ENCODE results near the gene LRRC15.

Gene LRRC15

GRCh38 chr3:194360568-194360967 is 9.0 kb downstream of the LRRC15 start:
- no peak for DNase-seq

- no peak for DNase-seq
Observed at GRCh38 chr3:194357681-194358080, 11.9 kb downstream of the LRRC15 start.

DNA sequence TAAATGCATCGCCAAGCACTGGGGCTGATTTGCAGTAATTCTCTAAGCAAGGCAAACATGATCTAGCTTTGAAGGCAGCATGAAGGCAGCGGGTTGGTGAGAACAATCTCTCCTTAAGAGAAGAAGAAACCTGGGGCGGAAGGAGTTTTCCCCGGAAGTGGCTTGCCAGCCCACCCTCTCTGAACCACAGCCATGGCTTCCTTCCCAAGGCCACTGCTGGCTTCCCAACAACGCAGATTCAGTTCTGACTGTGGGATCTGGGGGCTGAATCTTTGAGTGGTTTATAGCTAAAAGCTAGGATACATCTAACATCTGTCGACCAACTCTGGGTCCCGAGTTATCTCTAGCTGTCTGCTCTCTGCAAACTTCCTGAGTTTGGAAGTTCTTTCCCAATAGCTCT is 14.2 kb downstream of the LRRC15 start:
- no peak for DNase-seq

DNA sequence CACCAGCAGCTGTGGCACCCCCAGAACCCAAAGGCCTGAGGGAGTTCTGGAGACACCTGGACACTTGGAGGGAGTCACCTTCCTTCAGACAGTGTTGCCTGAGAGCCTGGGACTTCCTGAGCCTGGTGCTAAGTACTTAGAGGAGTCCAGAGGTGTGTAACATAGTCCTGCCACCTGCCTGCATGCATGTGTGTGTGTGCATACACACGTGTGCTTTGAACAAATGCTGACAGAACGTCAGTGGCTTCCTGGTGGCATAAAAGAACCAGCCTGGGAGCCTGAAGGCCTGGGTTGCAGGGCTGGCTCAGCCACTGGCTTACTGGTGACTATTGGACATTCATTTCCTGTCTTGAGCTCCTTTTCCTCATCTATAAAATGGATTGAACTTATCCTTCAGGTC is 15.2 kb downstream of the LRRC15 start:
- no peak for DNase-seq

DNA sequence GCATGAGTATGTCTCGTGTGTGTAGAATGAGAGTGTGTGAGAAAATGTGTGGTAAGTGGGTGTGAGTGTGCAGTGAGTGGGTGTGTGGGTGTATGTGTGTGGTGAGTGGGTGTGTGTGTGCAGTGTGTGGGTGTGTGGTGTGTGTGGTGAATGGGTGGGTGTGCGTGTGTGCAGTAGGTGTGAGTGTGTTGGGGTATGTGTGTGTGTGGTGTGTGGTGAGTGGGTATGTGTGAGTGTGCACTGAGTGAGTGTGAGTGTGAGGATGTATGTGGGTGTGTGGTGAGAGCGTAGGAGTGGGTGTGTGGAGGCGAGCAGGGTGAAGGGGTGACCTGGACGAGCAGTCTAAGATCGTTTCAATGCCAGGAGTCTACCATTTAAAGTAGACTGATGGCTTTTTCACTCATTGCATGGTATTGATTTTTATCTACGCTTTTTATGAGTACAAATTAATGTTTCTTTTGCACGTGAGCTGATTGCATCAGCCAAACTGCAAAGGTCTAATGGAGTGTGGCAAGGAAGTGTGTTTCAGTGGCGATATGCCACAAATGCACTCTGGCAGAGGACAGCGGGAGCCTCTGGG is 16.8 kb downstream of the LRRC15 start:
- DNase-seq: no peak

- no peak for DNase-seq
Observed at GRCh38 chr3:194351952-194352536, 17.5 kb downstream of the LRRC15 start.

DNA sequence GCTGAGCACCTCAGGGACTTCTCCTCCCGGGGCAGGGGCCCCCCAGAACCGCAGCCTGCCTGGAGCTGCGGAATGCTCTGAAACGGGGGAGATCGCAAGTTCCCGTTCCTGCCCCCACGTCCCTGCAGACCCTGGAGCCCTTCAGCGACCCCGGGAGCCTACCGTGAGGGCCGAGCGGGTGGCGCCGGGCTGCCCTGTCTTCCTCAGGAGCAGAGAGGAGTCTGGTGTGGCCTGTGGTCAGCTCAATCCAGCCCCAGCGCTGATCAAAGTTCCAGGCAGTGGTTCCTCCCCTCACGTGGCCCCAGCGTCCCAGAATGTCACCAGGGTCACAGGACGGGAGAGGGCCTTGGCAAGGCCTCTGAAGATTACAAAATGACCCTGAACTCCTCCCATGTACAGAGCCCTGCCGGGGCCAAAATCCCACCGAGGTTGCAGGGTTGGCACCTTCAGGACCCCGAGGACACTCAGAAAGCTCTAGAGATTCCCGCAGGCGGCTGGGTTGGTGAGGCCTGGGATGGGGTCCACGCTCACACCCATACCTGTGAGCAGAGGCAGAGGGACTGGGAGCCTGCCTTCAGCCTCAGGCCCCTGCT is 18.4 kb downstream of the LRRC15 start, which contains the start of gene CPN2:
Gene CPN2 (minus strand): TSS at position 249 of the 593 bp plus-strand sequence. CDS start 8,626 bp downstream, outside the sequence.
- DNase-seq: no peak

GRCh38 chr3:194350726-194351071 is 18.8 kb downstream of the LRRC15 start:
- no peak for DNase-seq

- DNase-seq: no peak
Observed at GRCh38 chr3:194348354-194348753, 21.2 kb downstream of the LRRC15 start.

- no peak for DNase-seq
Observed at GRCh38 chr3:194346621-194347020, 22.9 kb downstream of the LRRC15 start.

DNA sequence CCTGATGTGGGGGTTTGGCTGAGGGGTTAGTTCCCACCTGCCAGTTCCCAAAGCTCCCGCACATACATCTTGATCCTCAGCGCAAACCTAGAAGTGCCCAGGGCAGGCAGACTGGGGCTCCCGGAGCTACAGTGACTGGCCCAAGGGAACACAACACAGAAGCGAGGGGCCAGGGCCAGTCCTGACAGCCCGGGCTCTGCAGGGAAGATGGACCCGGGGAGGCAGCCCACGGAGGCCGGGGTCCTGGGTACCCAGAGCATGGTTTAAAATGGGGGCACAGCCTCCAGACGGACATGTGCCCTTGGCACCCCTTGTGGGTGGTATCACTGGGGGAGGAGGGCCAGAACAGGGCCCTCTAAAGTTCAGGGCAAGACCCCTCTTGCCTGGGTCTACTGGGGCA is 23.5 kb downstream of the LRRC15 start:
- DNase-seq: no peak

DNA sequence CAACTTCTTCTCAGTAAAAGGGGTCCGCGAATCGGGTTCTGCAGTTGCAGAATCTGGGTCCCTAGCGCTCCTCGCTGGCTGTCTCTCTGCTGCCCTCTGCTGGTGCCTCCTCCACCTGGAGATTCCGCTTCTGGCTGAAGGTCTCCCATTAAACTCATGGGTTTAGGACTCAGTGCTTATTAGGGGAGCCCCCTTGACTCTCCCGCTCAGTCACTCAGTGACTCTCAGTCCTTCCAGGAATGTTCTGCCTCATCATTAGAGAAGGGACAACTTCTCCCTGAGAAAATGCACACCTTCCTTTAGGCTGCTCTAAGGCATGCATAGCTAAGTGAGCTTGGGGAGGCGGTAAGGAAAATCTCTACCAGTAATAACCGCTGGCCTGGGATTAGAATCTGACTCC is 25.5 kb downstream of the LRRC15 start:
- DNase-seq: peak; percentile 78

- no peak for DNase-seq
Observed at GRCh38 chr3:194343561-194343893, 26.0 kb downstream of the LRRC15 start.

GRCh38 chr3:194342861-194343560 is 26.5 kb downstream of the LRRC15 start:
- no peak for DNase-seq

DNA sequence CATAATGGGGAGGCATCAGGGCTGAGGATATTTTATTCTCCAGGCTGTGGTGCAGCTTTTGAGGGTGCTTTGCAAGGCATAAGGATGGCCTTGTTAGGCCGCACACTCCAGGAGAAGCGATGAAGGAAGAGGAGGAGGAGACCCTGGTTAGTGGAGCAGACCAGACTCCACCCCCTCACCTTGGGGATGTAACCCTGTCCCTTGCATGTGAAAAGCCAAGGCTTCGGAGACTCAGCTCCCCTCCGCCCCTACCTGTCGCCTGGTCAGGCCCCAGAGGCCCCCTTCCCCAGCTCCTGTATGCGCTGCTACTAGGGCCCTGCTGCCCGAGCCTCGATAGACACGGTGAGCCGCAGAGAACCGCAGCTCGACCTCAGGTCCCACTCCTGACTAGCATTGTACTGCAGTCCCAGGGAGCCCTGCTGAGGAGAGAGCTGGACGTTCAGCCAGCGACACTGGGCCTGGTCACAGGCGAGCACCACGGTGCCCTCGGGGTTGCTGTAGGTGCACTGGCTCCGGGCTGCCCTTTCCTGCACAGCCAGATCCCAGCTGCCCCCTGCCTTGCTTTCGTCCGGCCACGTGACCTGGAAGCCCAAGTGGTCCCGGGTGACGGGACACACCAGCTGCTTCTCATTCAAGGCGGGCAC is 28.7 kb downstream of the LRRC15 start:
- DNase-seq: no peak

- no peak for DNase-seq
Observed at GRCh38 chr3:194339840-194340239, 29.7 kb downstream of the LRRC15 start.

GRCh38 chr3:194339356-194339755 is 30.2 kb downstream of the LRRC15 start:
- DNase-seq: no peak

DNA sequence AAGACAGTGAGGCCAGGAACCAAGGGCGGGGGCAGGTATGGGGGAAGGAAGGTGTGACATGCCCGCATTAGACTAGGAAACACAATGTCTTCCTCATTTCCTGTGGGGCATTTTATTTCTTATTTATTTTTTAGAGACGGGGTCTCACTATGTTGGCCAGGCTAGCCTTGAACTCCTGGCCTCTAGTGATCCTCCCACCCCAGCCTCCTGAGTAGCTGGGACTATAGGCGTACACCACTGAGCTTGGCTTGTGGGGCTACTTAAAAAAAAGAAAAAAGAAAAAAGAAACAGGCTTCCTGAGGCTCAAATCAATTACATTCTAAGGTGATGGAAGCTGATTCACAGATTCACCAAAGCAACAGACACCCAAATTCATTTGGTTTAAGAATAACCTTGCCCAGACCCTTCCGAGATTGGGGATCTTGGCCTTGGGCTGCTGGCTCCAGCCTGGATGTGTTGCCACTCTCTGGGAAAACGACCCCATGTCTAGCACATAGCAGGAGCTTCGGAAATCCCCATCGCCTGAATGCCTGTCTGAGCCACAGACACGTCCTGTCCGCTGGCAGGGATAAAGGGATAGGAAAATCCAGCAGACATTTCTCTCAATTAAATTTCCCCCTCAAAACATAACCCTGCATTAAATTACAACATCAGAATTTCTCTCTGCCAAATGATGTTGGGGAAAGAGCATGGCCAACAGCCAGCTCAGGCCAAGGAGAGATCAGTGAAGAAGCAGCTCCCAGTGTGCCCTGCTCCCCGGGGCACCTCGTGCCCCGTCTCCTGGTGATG is 31.4 kb downstream of the LRRC15 start:
- DNase-seq: no peak

- DNase-seq: no peak
Observed at GRCh38 chr3:194336601-194337355, 32.8 kb downstream of the LRRC15 start.

GRCh38 chr3:194333981-194334320 is 35.6 kb downstream of the LRRC15 start:
- no peak for DNase-seq

GRCh38 chr3:194333212-194333980 is 36.1 kb downstream of the LRRC15 start:
- DNase-seq: peak; percentile 88

DNA sequence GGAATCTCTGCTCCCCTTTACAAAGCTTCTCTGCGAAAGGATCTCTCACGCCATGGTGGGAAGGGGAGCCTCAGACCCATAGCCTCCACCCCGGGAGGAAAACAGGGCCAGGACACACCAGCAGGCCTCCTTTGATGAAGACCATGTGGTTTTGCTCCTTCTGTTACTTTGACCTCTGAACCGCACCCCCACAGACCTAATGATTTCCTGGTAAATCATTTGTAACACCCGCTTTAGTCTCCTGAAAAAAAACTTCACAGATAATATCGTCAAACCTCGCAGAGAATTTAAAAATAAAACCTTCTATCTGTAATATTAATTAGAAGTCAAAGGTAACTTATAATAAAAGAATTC is 36.7 kb downstream of the LRRC15 start:
- DNase-seq: no peak

Measured in hematopoietic multipotent progenitor cell treated with erythropoietin and hydrocortisone succinate and interleukin-3 and kit ligand, for 6 days (in vitro differentiated cells).